Stimulated activated CD8-positive, alpha-beta memory T cell treated with anti-CD3 and anti-CD28 coated beads, Interleukin-12 subunit alpha, Interleukin-12 subunit beta, amount 100 ng/mL, for 1 hour (primary cell): ENCODE measurements around the gene NAA10.

Source experiments
- DNase-seq: peaks from one replicate; pipeline ENCODE4 v3.0.0-alpha.2; 2020; ENCODE audit warnings: low read depth

NAA10 gene

GRCh38 chrX:153883163-153883843, 51.5 kb downstream of the NAA10 start:
- no peak for DNase-seq

GRCh38 chrX:153882557-153882956, 52.3 kb downstream of the NAA10 start:
- DNase-seq = no peak

GRCh38 chrX:153882086-153882498, 52.7 kb downstream of the NAA10 start:
- DNase-seq = no peak

GRCh38 chrX:153881281-153881680, 53.6 kb downstream of the NAA10 start:
- DNase-seq = no peak

GRCh38 chrX:153880440-153880815, 54.4 kb downstream of the NAA10 start:
- DNase-seq = no peak

GRCh38 chrX:153879741-153880439, 54.9 kb downstream of the NAA10 start:
- no peak for DNase-seq
